MG63 (cell line): ENCODE results near the gene ENPP6. TPM values are rescaled to one million over a fixed set of nuclear protein-coding genes. Genes with fewer than 3 reads are reported as not detected.
"Not testable (repeated sequence)": the region's sequence is repeated elsewhere in the genome, so short reads cannot be mapped to it uniquely, and the experiment has no call there.

ENCODE experiments used
- DNase-seq: peaks from one replicate; pipeline ENCODE4 v3.0.0-alpha.2; 2020
- H3K27me3 ChIP-seq: fragments of 250-450 bp; sonication (Bioruptor Pico); 2 replicates; pipeline ENCODE4 v1.5.1; 2020; ENCODE audit warnings: mild to moderate bottlenecking, moderate library complexity
- H3K36me3 ChIP-seq: fragments of 250-450 bp; sonication (Bioruptor Pico); 2 replicates; pipeline ENCODE4 v1.5.1; 2020; ENCODE audit warnings: mild to moderate bottlenecking, moderate library complexity
- H3K4me3 ChIP-seq: fragments of 250-450 bp; sonication (Bioruptor Pico); 2 replicates; pipeline ENCODE4 v1.5.1; 2020; ENCODE audit warnings: mild to moderate bottlenecking, moderate library complexity
- H3K9me3 ChIP-seq: fragments of 250-450 bp; sonication (Bioruptor Pico); 2 replicates; pipeline ENCODE4 v1.5.1; 2020; ENCODE audit warnings: mild to moderate bottlenecking, moderate library complexity
- total RNA-seq: library from RNA; depleted of rRNA; stranded (reverse); fragments of >200 nt; shearing (Covaris generic); gene quantifications from 2 replicates; pipeline ENCODE4 v1.2.3, GENCODE V29; 2014; ENCODE audit warnings: low replicate concordance

The ENPP6 gene
- total RNA-seq, 1 experiment from 2014 or later: 0.16 TPM

DNA sequence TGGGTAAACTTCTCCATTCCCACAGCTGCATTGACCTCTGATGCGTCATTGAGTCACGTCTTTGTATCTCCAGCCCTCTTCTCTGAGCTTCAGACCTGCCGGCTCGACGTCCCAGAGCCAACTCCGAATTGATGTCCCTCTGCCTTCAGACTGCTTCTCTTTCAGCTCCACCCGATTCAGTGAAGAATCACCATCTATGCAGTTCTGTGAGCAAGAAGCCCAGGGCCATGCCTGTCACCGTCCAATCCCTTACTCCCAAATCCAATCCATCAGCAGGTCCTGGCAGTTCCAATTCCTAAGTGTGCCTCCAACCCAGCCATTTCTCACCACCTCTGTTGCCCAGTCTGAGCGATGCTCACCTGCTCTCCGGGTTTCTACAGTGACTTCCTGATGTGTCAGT is 70.7 kb downstream of the ENPP6 start:
- DNase-seq: no peak
- H3K27me3 ChIP-seq: no peaks in the 10 kb centered on the region
- no peak overlapping the region for H3K4me3 ChIP-seq

DNA sequence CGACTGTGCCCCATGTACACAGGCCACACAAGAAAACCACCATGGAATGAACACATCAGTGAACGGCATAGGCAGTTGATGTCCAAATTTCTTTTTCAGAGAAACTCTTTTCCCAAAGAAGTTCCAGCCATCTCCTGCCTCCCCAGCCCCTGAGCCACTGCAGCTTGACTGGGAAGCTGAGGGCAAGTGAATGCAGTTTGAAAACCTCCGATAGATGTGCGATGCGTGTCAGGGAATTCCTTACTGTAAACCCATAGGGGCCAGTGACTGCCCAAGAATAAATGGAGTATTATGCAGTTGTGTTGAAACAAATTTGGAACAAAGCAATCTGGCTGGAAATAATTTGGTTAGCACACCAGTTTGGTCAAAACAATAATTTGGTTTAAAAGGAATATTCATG is 72.1 kb downstream of the ENPP6 start:
- no peaks in the 10 kb centered on the region for H3K9me3 ChIP-seq
- H3K27me3 ChIP-seq: no peaks in the 10 kb centered on the region
- H3K36me3 ChIP-seq: no peaks in the 10 kb centered on the region
- DNase-seq: no peak
- no peak overlapping the region for H3K4me3 ChIP-seq

More for the DNA sequence above, 70.7 kb downstream of the ENPP6 start:
- Histone ChIP-seq H3K9me3 (no peaks in the 10 kb centered on the region), H3K36me3 (no peaks in the 10 kb centered on the region)

DNA sequence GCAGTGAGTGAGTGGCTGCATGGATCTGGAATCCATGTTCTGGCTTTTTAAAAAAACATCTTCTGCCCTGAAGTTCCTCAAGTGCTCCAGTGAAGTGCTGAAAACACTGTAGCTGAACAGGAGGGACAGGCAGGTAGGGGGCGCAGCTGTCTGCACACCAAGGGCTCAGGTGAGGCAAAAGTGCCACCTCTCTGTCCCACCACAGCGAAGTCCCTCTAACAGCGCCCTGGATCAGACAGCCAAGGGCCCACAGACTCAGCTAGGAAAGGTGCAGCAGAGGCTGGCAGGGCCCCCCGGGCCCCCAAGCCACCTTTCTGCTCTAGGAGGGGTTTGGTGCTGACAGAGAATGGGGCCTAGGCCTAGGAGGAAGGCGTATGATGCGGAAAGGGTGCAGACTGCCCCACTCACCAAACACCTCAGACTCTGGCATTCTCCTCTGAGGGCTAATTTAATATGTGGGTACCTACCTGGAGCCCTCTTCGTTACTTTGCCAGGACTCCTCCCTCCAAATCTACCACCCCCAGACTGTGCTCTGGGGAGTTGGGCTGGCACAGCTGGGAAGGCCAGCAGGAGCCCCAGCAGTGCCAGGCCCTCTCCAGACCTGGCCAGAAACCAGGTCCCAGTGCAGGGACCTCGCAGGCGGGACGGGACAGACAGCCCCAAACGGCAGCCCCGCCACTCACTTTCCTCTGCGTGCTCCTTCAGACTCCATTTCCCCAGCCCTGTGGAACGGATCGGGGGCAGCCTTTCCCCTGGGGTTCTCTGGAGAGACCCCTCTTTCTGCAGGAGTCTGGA is 73.7 kb downstream of the ENPP6 start:
- no peaks in the 10 kb centered on the region for H3K27me3 ChIP-seq
- no peaks in the 10 kb centered on the region for H3K36me3 ChIP-seq
- H3K9me3 ChIP-seq: no peaks in the 10 kb centered on the region
- no peak for DNase-seq
- no peak overlapping the region for H3K4me3 ChIP-seq

DNA sequence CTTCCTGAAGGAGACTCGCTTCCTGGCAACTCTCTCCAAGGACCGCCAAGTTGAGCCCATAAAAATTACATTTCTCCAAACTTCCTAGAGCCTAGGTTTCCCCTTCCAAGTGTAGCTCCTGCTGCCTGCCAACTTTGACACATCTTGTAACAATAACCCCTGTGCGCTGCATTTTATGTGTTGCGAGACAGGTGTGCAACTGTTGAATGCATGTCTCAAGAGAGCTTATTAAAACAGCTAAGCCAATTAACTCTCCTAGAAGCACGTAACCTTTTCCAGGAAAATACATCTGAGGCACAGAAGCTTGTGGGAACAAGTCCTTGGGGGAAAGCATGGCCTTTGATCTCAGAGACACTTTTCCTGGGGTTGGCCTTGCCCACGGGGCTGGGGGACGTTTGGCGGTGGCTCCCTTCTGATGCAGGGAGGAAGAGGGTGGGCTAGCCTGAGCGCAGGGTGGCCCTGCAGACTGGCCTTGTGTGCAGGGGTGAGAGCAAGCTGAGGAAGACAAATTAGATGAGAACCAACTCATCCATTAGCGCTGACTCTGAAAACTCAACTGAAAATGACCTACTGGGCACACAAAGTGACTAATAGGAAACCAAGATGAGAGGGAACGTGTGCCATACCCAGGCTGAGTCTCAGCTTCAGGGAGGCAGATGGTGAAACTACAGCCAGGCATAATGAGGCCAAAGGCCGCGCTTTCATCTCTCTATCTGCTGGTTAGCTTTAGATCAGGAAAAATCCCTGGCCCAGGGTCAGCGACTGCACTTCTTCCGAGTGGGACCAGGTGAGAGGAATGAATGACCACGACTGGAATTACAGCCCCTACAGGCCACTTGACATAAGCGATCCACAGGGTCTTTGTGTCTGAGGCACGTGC is 75.3 kb downstream of the ENPP6 start:
- H3K27me3 ChIP-seq: no peaks in the 10 kb centered on the region
- DNase-seq: no peak
- H3K36me3 ChIP-seq: no peaks in the 10 kb centered on the region
- H3K9me3 ChIP-seq: no peaks in the 10 kb centered on the region
- no peak overlapping the region for H3K4me3 ChIP-seq

DNA sequence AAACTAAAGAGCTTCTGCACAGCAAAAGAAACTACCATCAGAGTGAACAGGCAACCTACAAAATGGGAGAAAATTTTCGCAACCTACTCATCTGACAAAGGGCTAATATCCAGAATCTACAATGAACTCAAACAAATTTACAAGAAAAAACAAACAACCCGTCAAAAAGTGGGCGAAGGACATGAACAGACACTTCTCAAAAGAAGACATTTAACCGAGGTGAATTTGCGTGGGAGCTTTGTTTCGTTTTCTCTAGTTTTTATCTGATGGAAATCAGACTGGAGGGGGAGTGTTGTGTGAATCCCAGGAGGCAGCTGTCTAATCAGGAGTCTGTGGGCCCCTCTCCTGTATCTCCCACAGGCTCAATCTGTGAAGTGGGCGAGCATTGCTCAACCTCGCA is 76.8 kb downstream of the ENPP6 start:
- not testable (repeated sequence) for H3K9me3 ChIP-seq, H3K4me3 ChIP-seq, H3K36me3 ChIP-seq, DNase-seq, H3K27me3 ChIP-seq

DNA sequence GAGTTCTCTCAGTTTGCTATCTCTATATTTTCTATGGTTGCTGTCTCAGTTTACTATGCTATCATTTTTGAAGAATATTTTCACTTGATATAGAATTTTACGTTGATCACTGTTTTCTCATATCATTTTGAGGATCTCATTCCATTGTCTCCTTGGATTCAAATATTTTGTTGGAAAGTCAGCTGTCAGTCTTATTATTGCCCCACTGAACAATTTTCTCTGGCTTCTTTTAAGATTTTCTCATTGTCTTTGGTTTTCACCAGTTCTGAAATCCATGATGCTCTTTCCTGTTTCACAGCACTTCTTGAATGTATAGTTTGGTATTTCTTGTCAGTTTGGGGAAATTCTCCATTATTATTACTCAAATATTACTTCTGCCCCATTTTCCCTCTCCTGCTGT is 81.1 kb downstream of the ENPP6 start:
- Histone ChIP-seq H3K27me3 (no peaks in the 10 kb centered on the region), H3K36me3 (no peaks in the 10 kb centered on the region), H3K9me3 (peaks cover 3% of the 10 kb centered on the region), H3K4me3 (no peak overlapping the region)
- DNase-seq: no peak

DNA sequence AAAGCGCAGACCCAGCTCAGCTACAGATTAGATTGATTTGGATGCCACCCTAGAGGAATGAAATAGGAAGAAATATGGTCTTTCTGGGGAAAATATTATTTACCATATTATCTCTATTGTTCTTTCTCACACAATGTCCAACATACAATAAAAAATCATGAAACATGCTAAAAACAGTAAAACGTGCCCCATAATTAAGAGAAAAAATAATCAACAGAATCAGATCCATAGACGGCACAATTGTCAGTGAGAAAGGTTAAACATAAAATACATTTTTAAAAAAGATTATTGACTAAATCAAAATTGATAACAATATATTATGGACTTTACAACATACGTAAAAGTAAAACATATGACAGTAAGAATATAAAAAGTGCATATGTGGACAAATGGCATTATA is 90.9 kb downstream of the ENPP6 start:
- Histone ChIP-seq H3K27me3 (no peaks in the 10 kb centered on the region), H3K9me3 (no peaks in the 10 kb centered on the region), H3K4me3 (no peak overlapping the region), H3K36me3 (no peaks in the 10 kb centered on the region)
- DNase-seq: no peak

DNA sequence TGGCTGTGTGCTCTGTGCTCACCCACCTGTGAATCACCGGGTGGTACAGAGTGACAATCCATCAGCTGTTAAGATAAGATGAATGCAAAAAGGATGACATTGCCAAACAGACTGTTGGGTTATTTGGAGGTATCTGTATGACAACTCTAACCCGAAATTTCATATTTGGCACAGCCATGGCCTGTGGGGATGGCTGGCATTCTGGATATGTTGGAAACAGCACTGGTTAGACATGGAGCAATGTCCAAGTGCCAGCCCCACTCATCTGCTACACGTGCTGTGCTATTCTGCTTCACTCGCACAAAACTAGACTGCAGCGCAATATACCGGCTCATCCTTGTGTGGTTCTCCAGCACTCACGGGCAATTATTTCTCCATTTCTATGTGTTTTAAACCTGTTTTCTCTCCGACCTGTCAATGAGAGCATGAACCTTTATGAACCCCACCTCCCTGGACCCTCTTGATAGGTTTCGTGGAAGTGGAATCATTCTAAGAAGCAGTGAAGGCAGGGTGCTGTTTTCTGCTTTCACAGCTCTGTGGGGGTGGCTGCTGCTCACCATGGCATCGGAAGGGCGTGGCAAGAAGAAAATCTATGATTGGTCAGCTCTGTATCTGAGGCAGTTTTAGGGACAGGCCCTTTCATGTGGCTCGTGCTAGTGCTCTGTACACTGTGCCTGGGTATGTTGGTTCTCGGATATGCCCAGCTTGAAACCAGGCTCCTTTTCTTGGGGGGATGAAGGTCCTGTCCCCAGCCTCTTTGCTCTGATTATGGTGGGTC is 94.9 kb downstream of the ENPP6 start:
- no peaks in the 10 kb centered on the region for H3K27me3 ChIP-seq
- no peaks in the 10 kb centered on the region for H3K36me3 ChIP-seq
- H3K4me3 ChIP-seq: no peak overlapping the region
- DNase-seq: no peak
- no peaks in the 10 kb centered on the region for H3K9me3 ChIP-seq

DNA sequence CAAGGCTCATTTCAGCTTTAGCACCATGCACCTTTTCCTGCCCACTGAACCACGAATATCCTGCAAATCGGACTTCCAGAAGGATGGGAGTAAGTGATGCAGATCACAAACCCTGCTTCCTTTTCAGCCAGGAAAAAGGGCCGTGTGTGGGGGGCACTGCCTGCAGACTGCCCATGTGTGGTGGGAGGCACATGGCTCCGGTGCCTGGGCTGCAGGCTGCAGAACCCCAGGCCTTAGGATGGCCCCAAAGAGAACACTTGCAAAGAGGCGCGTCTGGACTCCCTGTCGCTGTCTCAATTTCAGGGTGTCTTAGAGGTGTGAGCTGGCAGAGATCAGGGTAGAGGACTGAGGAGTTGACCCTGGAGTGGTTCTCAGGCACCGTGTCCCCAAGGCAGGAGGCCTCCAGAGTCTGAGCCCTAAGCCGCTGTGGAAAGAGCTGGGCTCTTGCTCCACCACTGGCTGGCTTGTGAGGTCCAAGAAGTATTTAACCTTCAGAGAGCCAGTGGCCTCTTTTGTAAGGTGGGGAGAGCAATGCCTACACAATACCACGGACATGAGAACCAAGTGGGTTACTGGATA is 97.0 kb downstream of the ENPP6 start:
- Histone ChIP-seq H3K9me3 (no peaks in the 10 kb centered on the region), H3K27me3 (no peaks in the 10 kb centered on the region), H3K36me3 (no peaks in the 10 kb centered on the region), H3K4me3 (no peak overlapping the region)
- no peak for DNase-seq

DNA sequence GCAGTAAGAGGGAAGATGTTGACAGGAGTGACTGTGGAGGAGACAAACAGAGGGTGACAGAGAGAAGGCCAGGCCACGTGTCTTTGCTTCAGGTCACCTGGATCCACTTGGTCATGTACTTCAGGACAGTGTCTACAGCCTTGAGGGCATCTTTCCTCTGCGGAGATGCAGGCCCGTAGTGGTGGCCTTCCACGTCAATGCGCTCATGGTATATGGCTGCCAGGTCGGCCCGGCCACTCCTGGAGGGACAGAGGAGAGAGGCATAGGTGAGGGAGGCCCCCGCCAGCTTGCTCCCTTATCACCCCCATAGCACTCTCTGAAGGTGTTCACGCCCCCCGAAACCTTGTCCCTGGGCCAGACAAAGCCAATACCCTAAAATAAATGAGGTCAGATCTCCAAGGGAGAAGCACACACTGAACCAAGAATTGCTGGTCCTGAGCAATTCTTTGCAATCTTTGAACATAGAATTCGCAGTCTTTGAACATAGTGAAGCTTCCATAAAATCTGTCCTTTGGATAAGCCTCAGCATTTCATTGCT is 99.9 kb downstream of the ENPP6 start:
- Histone ChIP-seq H3K9me3 (no peaks in the 10 kb centered on the region), H3K27me3 (no peaks in the 10 kb centered on the region), H3K4me3 (no peak overlapping the region), H3K36me3 (no peaks in the 10 kb centered on the region)
- DNase-seq: no peak

DNA sequence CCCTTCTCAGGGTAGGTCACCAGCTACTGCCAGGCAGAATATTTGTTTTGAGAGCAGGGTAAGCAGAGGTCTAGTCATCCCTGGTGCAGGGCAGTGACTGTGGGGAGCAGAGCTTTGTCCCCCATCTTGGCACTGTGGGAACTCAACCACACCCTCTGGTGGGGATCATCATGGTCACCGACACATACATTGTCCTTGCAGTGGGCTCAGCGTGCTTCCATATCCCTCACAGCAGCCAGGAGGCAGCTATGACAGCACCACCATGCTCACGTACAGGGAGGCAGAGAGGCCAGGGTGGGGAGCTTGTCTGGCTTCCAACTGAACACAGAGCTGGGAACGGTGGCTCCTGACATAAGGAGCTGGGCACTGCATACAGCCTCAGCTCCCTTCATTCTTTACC is 102.3 kb downstream of the ENPP6 start:
- no peaks in the 10 kb centered on the region for H3K36me3 ChIP-seq
- DNase-seq: no peak
- no peak overlapping the region for H3K4me3 ChIP-seq
- H3K9me3 ChIP-seq: no peaks in the 10 kb centered on the region
- no peaks in the 10 kb centered on the region for H3K27me3 ChIP-seq

DNA sequence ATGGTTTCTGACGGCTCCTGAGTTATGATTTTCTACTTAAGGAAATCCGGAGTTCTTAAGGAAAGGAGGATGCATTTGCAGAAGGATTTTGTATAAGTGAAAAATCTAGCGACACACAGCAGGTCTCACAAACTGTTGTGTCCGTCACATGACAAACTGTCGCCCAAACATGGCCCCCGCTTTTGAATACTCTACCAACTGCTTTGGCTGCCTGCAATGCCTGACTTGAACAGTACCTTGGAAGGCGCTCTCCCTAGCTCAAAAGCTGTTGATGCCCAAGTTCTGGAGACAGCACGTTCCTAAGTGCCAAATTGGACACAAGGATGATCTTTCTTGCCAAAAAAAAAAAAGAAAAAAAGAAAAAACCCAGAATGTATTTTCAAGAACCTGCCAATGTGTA is 103.2 kb downstream of the ENPP6 start:
- Histone ChIP-seq H3K9me3 (no peaks in the 10 kb centered on the region), H3K36me3 (no peaks in the 10 kb centered on the region), H3K4me3 (no peak overlapping the region), H3K27me3 (no peaks in the 10 kb centered on the region)
- DNase-seq: no peak

DNA sequence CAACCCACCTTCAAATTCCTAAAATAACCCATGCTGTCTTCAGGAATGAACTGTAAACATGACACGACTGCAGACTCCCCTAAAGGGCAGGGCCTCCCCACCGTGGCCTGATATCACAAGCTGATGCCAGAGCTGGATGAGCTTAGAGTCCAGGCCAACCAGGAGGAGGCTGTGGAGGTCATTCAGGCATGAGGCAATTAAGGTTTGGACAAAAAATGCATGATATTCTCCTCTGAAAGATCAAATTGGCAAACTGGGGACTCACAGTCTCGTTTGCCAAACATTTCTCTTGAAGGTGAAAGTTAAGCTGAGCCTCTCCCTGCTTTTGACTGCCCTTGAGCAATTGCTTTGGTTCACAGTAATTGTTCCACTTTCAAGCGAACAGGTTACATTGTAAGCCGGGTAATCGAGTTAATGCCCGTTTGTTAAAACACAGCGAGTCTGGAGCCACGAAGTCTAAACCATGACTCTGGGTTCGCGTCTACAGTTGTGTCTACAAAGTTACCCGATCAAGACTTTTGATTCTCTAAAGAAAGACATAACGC is 105.6 kb downstream of the ENPP6 start:
- Histone ChIP-seq H3K27me3 (no peaks in the 10 kb centered on the region), H3K4me3 (no peak overlapping the region), H3K36me3 (no peaks in the 10 kb centered on the region), H3K9me3 (no peaks in the 10 kb centered on the region)
- DNase-seq: no peak

DNA sequence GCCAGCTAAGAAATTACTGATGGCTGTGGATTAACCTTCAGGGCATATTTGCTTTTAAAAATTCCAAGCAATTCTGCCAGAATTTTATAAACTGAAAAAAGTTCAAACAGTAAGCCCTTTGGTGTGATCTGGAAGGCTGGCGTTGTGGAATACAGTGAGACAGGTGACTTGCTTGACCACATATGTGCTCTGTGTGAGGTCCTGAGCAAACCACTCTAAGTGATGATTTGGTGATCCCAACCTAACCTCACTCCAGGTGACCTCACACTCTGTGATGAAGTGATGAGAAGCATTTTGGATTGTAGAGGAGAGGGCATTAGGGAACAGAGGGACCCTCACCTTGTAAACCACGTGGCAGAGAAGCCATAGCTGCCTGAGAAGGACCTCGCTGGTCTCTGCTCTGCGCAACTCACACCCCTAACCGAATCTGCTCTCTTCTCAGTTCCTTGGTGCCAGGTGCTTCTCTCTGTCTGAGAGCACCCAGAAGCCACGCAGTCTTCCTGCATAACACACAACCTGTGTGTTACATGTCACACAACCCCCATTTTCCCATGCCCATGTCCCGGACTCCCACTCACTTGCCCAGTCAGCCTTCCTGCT is 106.3 kb downstream of the ENPP6 start:
- no peak overlapping the region for H3K4me3 ChIP-seq
- H3K36me3 ChIP-seq: no peaks in the 10 kb centered on the region
- no peak for DNase-seq
- no peaks in the 10 kb centered on the region for H3K9me3 ChIP-seq
- no peaks in the 10 kb centered on the region for H3K27me3 ChIP-seq

DNA sequence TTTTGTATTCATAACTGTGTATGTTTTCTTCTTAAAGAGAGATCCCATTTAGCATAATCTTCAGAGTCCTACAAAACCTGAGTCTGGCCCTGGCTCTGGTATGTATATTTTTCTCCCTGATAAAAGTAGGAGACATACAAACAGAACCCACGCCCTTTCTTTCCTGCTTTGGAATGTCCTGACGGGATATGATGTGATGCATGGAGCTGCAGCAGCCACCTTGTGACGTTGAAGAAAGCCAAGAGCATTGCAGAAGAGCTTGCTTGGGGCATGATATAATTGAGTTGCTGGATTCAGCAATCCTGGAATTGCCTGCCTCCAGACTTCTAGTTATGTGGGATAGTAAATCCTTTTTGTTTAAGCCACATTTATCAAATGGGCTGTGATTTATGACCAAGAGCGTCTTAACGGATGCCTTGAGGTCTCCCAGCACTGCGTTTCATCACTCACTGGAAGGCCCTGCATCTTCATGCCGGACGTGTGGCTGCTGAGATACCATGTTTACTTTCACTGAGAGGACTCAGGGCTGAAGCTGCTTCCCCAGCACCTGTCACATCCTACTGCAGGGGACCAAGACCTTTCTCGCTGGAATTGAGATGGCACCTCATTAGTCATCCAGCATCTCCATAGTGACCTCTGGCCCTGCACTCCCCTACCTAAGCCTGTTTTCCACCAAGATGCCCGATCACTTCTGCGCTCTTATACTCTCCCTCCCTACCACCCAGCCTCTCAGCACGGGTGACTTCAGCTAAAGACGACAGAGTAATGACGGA is 107.0 kb downstream of the ENPP6 start:
- Histone ChIP-seq H3K27me3 (no peaks in the 10 kb centered on the region), H3K36me3 (no peaks in the 10 kb centered on the region), H3K4me3 (no peak overlapping the region), H3K9me3 (no peaks in the 10 kb centered on the region)
- DNase-seq: no peak
